ENCODE measurements around the gene FAM3D.

The FAM3D gene

GRCh38 chr3:58623478-58623877 lies 43.1 kb downstream of the FAM3D start:
- H3K9me3 ChIP-seq (ENCODE audit: control insufficient read depth in 2 of 2, low read length in 2 of 2) = no peaks in the 10 kb centered on the region
- no peaks in the 10 kb centered on the region for H3K27me3 ChIP-seq (ENCODE audit: control insufficient read depth in 2 of 2, insufficient read depth in 2 of 2, low read length in 2 of 2)
- peaks cover 13 to 14% of the 10 kb centered on the region in 2 donors for H3K4me1 ChIP-seq (ENCODE audit: control insufficient read depth in 2 of 2, insufficient read depth in 2 of 2, low read length in 2 of 2)
- H3K36me3 ChIP-seq (ENCODE audit: control insufficient read depth in 2 of 2, insufficient read depth in 2 of 2, low read length in 2 of 2) = no peaks in the 10 kb centered on the region
- no peak overlapping the region for H3K9ac ChIP-seq (ENCODE audit: low read depth in 1 of 2, low read length in 2 of 2)
- no peak overlapping the region for H3K27ac ChIP-seq (ENCODE audit: low read depth in 2 of 2, low read length in 2 of 2)
- H3K4me3 ChIP-seq (ENCODE audit: low read length in 2 of 2) = no peak overlapping the region

- no peaks in the 10 kb centered on the region for H3K36me3 ChIP-seq (ENCODE audit: control insufficient read depth in 2 of 2, insufficient read depth in 2 of 2, low read length in 2 of 2)
- peaks cover 7 to 8% of the 10 kb centered on the region in 2 donors for H3K4me1 ChIP-seq (ENCODE audit: control insufficient read depth in 2 of 2, insufficient read depth in 2 of 2, low read length in 2 of 2)
- H3K4me3 ChIP-seq (ENCODE audit: low read length in 2 of 2) = no peak overlapping the region
- no peak overlapping the region for H3K9ac ChIP-seq (ENCODE audit: low read depth in 1 of 2, low read length in 2 of 2)
- no peak overlapping the region for H3K27ac ChIP-seq (ENCODE audit: low read depth in 2 of 2, low read length in 2 of 2)
- no peaks in the 10 kb centered on the region for H3K9me3 ChIP-seq (ENCODE audit: control insufficient read depth in 2 of 2, low read length in 2 of 2)
- no peaks in the 10 kb centered on the region for H3K27me3 ChIP-seq (ENCODE audit: control insufficient read depth in 2 of 2, insufficient read depth in 2 of 2, low read length in 2 of 2)
Observed at GRCh38 chr3:58622892-58623291, 43.7 kb downstream of the FAM3D start.

GRCh38 chr3:58622436-58622835 lies 44.1 kb downstream of the FAM3D start:
- Histone ChIP-seq H3K27me3 (ENCODE audit: control insufficient read depth in 2 of 2, insufficient read depth in 2 of 2, low read length in 2 of 2) (no peaks in the 10 kb centered on the region), H3K4me3 (ENCODE audit: low read length in 2 of 2) (no peak overlapping the region), H3K4me1 (ENCODE audit: control insufficient read depth in 2 of 2, insufficient read depth in 2 of 2, low read length in 2 of 2) (peaks cover 3 to 4% of the 10 kb centered on the region in 2 donors), H3K27ac (ENCODE audit: low read depth in 2 of 2, low read length in 2 of 2) (no peak overlapping the region), H3K36me3 (ENCODE audit: control insufficient read depth in 2 of 2, insufficient read depth in 2 of 2, low read length in 2 of 2) (no peaks in the 10 kb centered on the region), H3K9ac (ENCODE audit: low read depth in 1 of 2, low read length in 2 of 2) (no peak overlapping the region), H3K9me3 (ENCODE audit: control insufficient read depth in 2 of 2, low read length in 2 of 2) (no peaks in the 10 kb centered on the region)

GRCh38 chr3:58621086-58621830 lies 45.3 kb downstream of the FAM3D start:
- Histone ChIP-seq H3K9ac (ENCODE audit: low read depth in 1 of 2, low read length in 2 of 2) (no peak overlapping the region), H3K36me3 (ENCODE audit: control insufficient read depth in 2 of 2, insufficient read depth in 2 of 2, low read length in 2 of 2) (no peaks in the 10 kb centered on the region), H3K4me3 (ENCODE audit: low read length in 2 of 2) (no peak overlapping the region), H3K9me3 (ENCODE audit: control insufficient read depth in 2 of 2, low read length in 2 of 2) (no peaks in the 10 kb centered on the region), H3K27me3 (ENCODE audit: control insufficient read depth in 2 of 2, insufficient read depth in 2 of 2, low read length in 2 of 2) (no peaks in the 10 kb centered on the region), H3K27ac (ENCODE audit: low read depth in 2 of 2, low read length in 2 of 2) (no peak overlapping the region), H3K4me1 (ENCODE audit: control insufficient read depth in 2 of 2, insufficient read depth in 2 of 2, low read length in 2 of 2) (no peaks in the 10 kb centered on the region)

- Histone ChIP-seq H3K4me1 (ENCODE audit: control insufficient read depth in 2 of 2, insufficient read depth in 2 of 2, low read length in 2 of 2) (no peaks in the 10 kb centered on the region), H3K27me3 (ENCODE audit: control insufficient read depth in 2 of 2, insufficient read depth in 2 of 2, low read length in 2 of 2) (no peaks in the 10 kb centered on the region), H3K36me3 (ENCODE audit: control insufficient read depth in 2 of 2, insufficient read depth in 2 of 2, low read length in 2 of 2) (no peaks in the 10 kb centered on the region), H3K27ac (ENCODE audit: low read depth in 2 of 2, low read length in 2 of 2) (no peak overlapping the region), H3K9me3 (ENCODE audit: control insufficient read depth in 2 of 2, low read length in 2 of 2) (no peaks in the 10 kb centered on the region), H3K9ac (ENCODE audit: low read depth in 1 of 2, low read length in 2 of 2) (no peak overlapping the region), H3K4me3 (ENCODE audit: low read length in 2 of 2) (no peak overlapping the region)
Observed at GRCh38 chr3:58620421-58620820, 46.2 kb downstream of the FAM3D start.

- no peaks in the 10 kb centered on the region for H3K9me3 ChIP-seq (ENCODE audit: control insufficient read depth in 2 of 2, low read length in 2 of 2)
- H3K27me3 ChIP-seq (ENCODE audit: control insufficient read depth in 2 of 2, insufficient read depth in 2 of 2, low read length in 2 of 2) = no peaks in the 10 kb centered on the region
- H3K27ac ChIP-seq (ENCODE audit: low read depth in 2 of 2, low read length in 2 of 2) = peak overlapping the region in 1 of 2 donors; percentile 16
- H3K4me1 ChIP-seq (ENCODE audit: control insufficient read depth in 2 of 2, insufficient read depth in 2 of 2, low read length in 2 of 2) = no peaks in the 10 kb centered on the region
- H3K36me3 ChIP-seq (ENCODE audit: control insufficient read depth in 2 of 2, insufficient read depth in 2 of 2, low read length in 2 of 2) = no peaks in the 10 kb centered on the region
- H3K4me3 ChIP-seq (ENCODE audit: low read length in 2 of 2) = no peak overlapping the region
- no peak overlapping the region for H3K9ac ChIP-seq (ENCODE audit: low read depth in 1 of 2, low read length in 2 of 2)
Observed at GRCh38 chr3:58617338-58617761, 49.2 kb downstream of the FAM3D start.

GRCh38 chr3:58613236-58614132 lies 53.1 kb downstream of the FAM3D start:
- no peaks in the 10 kb centered on the region for H3K36me3 ChIP-seq (ENCODE audit: control insufficient read depth in 2 of 2, insufficient read depth in 2 of 2, low read length in 2 of 2)
- no peaks in the 10 kb centered on the region for H3K4me1 ChIP-seq (ENCODE audit: control insufficient read depth in 2 of 2, insufficient read depth in 2 of 2, low read length in 2 of 2)
- H3K27ac ChIP-seq (ENCODE audit: low read depth in 2 of 2, low read length in 2 of 2) = no peak overlapping the region
- H3K27me3 ChIP-seq (ENCODE audit: control insufficient read depth in 2 of 2, insufficient read depth in 2 of 2, low read length in 2 of 2) = no peaks in the 10 kb centered on the region
- no peak overlapping the region for H3K4me3 ChIP-seq (ENCODE audit: low read length in 2 of 2)
- no peak overlapping the region for H3K9ac ChIP-seq (ENCODE audit: low read depth in 1 of 2, low read length in 2 of 2)
- no peaks in the 10 kb centered on the region for H3K9me3 ChIP-seq (ENCODE audit: control insufficient read depth in 2 of 2, low read length in 2 of 2)

- Histone ChIP-seq H3K4me1 (ENCODE audit: control insufficient read depth in 2 of 2, insufficient read depth in 2 of 2, low read length in 2 of 2) (no peaks in the 10 kb centered on the region), H3K27ac (ENCODE audit: low read depth in 2 of 2, low read length in 2 of 2) (no peak overlapping the region), H3K27me3 (ENCODE audit: control insufficient read depth in 2 of 2, insufficient read depth in 2 of 2, low read length in 2 of 2) (no peaks in the 10 kb centered on the region), H3K4me3 (ENCODE audit: low read length in 2 of 2) (no peak overlapping the region), H3K9me3 (ENCODE audit: control insufficient read depth in 2 of 2, low read length in 2 of 2) (no peaks in the 10 kb centered on the region), H3K36me3 (ENCODE audit: control insufficient read depth in 2 of 2, insufficient read depth in 2 of 2, low read length in 2 of 2) (no peaks in the 10 kb centered on the region), H3K9ac (ENCODE audit: low read depth in 1 of 2, low read length in 2 of 2) (no peak overlapping the region)
Observed at GRCh38 chr3:58612830-58613229, 53.7 kb downstream of the FAM3D start.

GRCh38 chr3:58609990-58610389 lies 56.6 kb downstream of the FAM3D start:
- no peak overlapping the region for H3K4me3 ChIP-seq (ENCODE audit: low read length in 2 of 2)
- H3K36me3 ChIP-seq (ENCODE audit: control insufficient read depth in 2 of 2, insufficient read depth in 2 of 2, low read length in 2 of 2) = no peaks in the 10 kb centered on the region
- no peaks in the 10 kb centered on the region for H3K4me1 ChIP-seq (ENCODE audit: control insufficient read depth in 2 of 2, insufficient read depth in 2 of 2, low read length in 2 of 2)
- no peaks in the 10 kb centered on the region for H3K27me3 ChIP-seq (ENCODE audit: control insufficient read depth in 2 of 2, insufficient read depth in 2 of 2, low read length in 2 of 2)
- H3K9me3 ChIP-seq (ENCODE audit: control insufficient read depth in 2 of 2, low read length in 2 of 2) = peaks cover 0 to under 1% of the 10 kb centered on the region in 2 donors
- H3K9ac ChIP-seq (ENCODE audit: low read depth in 1 of 2, low read length in 2 of 2) = no peak overlapping the region
- H3K27ac ChIP-seq (ENCODE audit: low read depth in 2 of 2, low read length in 2 of 2) = no peak overlapping the region

GRCh38 chr3:58608648-58609047 lies 57.9 kb downstream of the FAM3D start:
- Histone ChIP-seq H3K9ac (ENCODE audit: low read depth in 1 of 2, low read length in 2 of 2) (no peak overlapping the region), H3K4me1 (ENCODE audit: control insufficient read depth in 2 of 2, insufficient read depth in 2 of 2, low read length in 2 of 2) (no peaks in the 10 kb centered on the region), H3K36me3 (ENCODE audit: control insufficient read depth in 2 of 2, insufficient read depth in 2 of 2, low read length in 2 of 2) (no peaks in the 10 kb centered on the region), H3K27me3 (ENCODE audit: control insufficient read depth in 2 of 2, insufficient read depth in 2 of 2, low read length in 2 of 2) (no peaks in the 10 kb centered on the region), H3K27ac (ENCODE audit: low read depth in 2 of 2, low read length in 2 of 2) (no peak overlapping the region), H3K4me3 (ENCODE audit: low read length in 2 of 2) (no peak overlapping the region), H3K9me3 (ENCODE audit: control insufficient read depth in 2 of 2, low read length in 2 of 2) (peaks cover 0 to 6% of the 10 kb centered on the region in 2 donors)

Data from mucosa of rectum (tissue), 2 donors.